Gastroesophageal sphincter (tissue), 3 donors: ENCODE results near the gene FAM76B.

Experiments used
- POLR2A ChIP-seq, 2 donors: fragments of 450-650 bp; IDR thresholded peaks; one replicate each; pipeline ENCODE4 v1.6.1; 2017; ENCODE audit warnings: antibody characterized with exemption in 2 of 2, mild to moderate bottlenecking in 2 of 2, moderate library complexity in 1 of 2
- TF ChIP-seq, protein P1 (sequence below), 4 experiments: fragments of 200-600 bp in 2 of 4; fragments of 450-650 bp in 2 of 4; sonication (generic) in 1 of 4; IDR thresholded peaks; one replicate each; pipeline ENCODE4 v1.5.1; 2017 to 2019; ENCODE audit warnings: antibody characterized with exemption in 4 of 4, mild to moderate bottlenecking in 2 of 4, moderate library complexity in 2 of 4

DNA sequence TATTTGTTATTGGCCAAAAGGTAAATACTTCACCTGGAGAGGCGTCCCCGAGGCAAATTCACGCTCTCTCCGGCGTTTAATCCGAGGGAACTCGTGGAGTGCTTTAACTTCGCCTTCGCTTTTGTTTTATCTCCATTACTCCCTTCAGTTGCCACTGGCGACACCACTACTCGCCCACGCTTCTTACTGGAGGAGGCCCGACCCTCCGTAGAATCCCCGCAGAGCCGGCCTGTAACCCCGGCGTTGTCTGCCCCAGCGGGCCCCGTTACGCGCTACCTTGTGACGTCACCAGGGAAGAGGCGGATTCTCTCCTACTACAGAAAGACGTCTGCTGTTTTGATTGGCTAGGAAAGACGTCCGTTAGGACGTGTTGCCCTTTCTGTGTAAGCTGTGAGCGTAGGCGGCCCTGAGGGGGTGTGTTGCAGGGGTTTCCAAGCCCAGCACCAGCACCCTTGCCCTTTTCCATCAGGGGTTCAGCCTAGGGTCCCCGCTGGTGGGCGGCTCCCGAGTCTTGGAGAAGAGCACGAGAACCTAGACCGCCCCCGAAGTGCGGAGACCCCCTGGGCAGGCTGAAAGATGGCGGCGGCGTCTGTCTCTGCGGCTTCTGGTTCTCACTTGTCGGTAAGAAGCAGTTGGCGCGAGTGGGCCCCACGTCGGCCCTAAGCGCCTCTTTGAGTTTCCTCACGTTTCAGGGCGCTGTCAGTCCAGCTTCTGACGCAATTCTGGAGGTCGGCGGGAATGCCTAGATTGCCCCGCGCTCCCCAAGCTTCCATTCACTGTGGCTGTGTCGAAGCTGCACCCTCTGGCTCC lies 746 bp upstream of the FAM76B start, which contains the start of gene CEP57:
- TF ChIP-seq POLR2A (IDR thresholded peaks at IDR 0.05) = peak; percentile 24 to 29
- TF ChIP-seq, protein P1, sequence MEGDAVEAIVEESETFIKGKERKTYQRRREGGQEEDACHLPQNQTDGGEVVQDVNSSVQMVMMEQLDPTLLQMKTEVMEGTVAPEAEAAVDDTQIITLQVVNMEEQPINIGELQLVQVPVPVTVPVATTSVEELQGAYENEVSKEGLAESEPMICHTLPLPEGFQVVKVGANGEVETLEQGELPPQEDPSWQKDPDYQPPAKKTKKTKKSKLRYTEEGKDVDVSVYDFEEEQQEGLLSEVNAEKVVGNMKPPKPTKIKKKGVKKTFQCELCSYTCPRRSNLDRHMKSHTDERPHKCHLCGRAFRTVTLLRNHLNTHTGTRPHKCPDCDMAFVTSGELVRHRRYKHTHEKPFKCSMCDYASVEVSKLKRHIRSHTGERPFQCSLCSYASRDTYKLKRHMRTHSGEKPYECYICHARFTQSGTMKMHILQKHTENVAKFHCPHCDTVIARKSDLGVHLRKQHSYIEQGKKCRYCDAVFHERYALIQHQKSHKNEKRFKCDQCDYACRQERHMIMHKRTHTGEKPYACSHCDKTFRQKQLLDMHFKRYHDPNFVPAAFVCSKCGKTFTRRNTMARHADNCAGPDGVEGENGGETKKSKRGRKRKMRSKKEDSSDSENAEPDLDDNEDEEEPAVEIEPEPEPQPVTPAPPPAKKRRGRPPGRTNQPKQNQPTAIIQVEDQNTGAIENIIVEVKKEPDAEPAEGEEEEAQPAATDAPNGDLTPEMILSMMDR (IDR thresholded peaks at IDR 0.05) = no peak
